Adrenal gland (tissue), 5 donors: Measurements from ENCODE around the gene ELOB.

Source experiments
- POLR2A ChIP-seq, 2 donors: fragments of 450-650 bp; IDR thresholded peaks; one replicate each; pipeline ENCODE4 v1.6.1; 2017; ENCODE audit warnings: antibody characterized with exemption in 2 of 2, mild to moderate bottlenecking in 2 of 2, moderate library complexity in 1 of 2
- TF ChIP-seq, protein P1 (sequence below), 6 experiments: fragments of 450-650 bp in 4 of 6; fragments of 200-600 bp in 2 of 6; sonication (generic) in 1 of 6; IDR thresholded peaks; 1 replicate in 5 of 6; 2 replicates in 1 of 6; pipeline versions ENCODE4 v1.5.1 to v1.8.0; 2016 to 2021; ENCODE audit warnings: antibody characterized with exemption in 6 of 6, mild to moderate bottlenecking in 2 of 6, moderate library complexity in 1 of 6
- donor health status: DM: no; HTN: no; CAD: no.

DNA sequence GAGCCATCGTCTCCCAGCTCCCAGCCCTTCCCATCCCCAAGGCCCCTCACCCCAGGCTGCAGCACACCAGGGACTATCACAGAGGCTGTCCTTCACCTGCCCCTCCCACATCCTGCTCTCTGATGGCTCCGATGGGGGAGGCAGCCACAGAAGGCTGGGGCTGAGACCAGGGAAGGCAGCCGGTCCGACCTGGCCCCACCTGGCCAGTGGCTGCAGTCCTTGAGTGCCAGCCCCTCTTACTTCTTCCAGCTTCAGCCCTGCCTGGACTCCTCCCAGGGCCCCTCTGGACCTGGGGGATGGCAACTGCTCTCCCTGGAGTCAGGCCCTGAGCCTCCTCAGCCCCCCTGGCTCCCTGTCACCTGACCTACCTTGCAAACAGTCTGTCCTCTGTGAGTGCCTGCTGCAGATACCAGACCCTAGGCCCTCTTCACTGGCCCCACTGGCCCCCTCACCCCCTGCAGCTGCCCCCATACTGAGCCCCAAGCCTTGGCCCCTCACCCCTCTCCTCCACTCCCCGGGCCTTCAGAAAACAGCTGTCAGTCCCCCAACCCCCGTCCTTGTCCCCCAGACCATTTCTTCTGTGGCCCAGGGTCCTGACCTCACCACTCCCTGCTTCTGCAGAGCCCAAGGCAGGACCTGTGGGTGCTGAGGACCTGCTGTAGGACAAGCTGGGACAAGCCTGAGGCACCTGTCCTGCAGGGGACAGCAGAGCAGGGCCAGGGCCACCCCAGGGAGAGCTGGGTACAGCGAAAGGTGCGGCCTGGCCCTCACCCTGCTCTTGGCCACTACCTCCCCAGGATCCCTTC, 37.3 kb downstream of the ELOB start:
- TF ChIP-seq, protein P1, sequence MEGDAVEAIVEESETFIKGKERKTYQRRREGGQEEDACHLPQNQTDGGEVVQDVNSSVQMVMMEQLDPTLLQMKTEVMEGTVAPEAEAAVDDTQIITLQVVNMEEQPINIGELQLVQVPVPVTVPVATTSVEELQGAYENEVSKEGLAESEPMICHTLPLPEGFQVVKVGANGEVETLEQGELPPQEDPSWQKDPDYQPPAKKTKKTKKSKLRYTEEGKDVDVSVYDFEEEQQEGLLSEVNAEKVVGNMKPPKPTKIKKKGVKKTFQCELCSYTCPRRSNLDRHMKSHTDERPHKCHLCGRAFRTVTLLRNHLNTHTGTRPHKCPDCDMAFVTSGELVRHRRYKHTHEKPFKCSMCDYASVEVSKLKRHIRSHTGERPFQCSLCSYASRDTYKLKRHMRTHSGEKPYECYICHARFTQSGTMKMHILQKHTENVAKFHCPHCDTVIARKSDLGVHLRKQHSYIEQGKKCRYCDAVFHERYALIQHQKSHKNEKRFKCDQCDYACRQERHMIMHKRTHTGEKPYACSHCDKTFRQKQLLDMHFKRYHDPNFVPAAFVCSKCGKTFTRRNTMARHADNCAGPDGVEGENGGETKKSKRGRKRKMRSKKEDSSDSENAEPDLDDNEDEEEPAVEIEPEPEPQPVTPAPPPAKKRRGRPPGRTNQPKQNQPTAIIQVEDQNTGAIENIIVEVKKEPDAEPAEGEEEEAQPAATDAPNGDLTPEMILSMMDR (IDR thresholded peaks at IDR 0.05) = no peak
- TF ChIP-seq POLR2A (IDR thresholded peaks at IDR 0.05) = no peak
